Panc1 (cell line): ENCODE measurements around the gene CES5A. TPM values are rescaled to one million over a fixed set of nuclear protein-coding genes. Genes with fewer than 3 reads are reported as not detected.

Experiments used
- ATAC-seq: fragments of 200-7000 bp; cut with Tn5 transposase; 2 replicates; pipeline ENCODE4 v1.9.1; 2020; ENCODE audit warnings: mild to moderate bottlenecking, moderate library complexity
- BruUV-seq: library from RNA; stranded (reverse); fragments of 400-500 nt; replicated peaks from 2 replicates; lab custom pipeline; 2021; lab: Mats Ljungman, UMichigan
- CTCF ChIA-PET: fragments of 300-600 bp; sonication (Branson Sonifier 250); formaldehyde crosslinking; loops from one replicate; lab custom pipeline; 2022; ENCODE audit warnings: antibody characterized with exemption; lab: Charles Lee
- POLR2A ChIA-PET: fragments of 300-600 bp; sonication (Branson Sonifier 250); formaldehyde crosslinking; loops from one replicate; lab custom pipeline; 2022; ENCODE audit warnings: antibody characterized with exemption; lab: Charles Lee
- DNase-seq: peaks from one replicate; pipeline ENCODE4 v3.0.0-alpha.2; 2010; ENCODE audit warnings: low read depth, low spot score
- H3K27ac ChIP-seq: 2 replicates; pipeline ENCODE4 v1.5.1; 2011; ENCODE audit warnings: mild to moderate bottlenecking, low read length, inconsistent platforms
- H3K27me3 ChIP-seq: fragments of 200-500 bp; sonication (Bioruptor generic); 2 replicates; pipeline ENCODE4 v1.6.0; 2014; ENCODE audit warnings: low read length, inconsistent platforms; ENCODE audit not compliant: control insufficient read depth, insufficient read depth
- H3K36me3 ChIP-seq: fragments of 200-500 bp; sonication (Bioruptor generic); 2 replicates; pipeline ENCODE4 v1.5.1; 2014; ENCODE audit warnings: inconsistent platforms, mild to moderate bottlenecking, low read length, moderate library complexity; ENCODE audit not compliant: control insufficient read depth, insufficient read depth
- H3K4me1 ChIP-seq: 2 replicates; pipeline ENCODE4 v1.5.1; 2011; ENCODE audit warnings: inconsistent platforms, mild to moderate bottlenecking, low read length, moderate library complexity; ENCODE audit not compliant: control insufficient read depth, insufficient read depth
- H3K4me3 ChIP-seq, 2 experiments: 2 replicates each; pipeline ENCODE4 v1.5.1; 2011 to 2012; ENCODE audit warnings: low read depth in 2 of 2, low read length in 2 of 2, mild to moderate bottlenecking in 2 of 2, inconsistent platforms in 1 of 2, moderate library complexity in 1 of 2
- H3K9me3 ChIP-seq: fragments of 200-500 bp; sonication (Bioruptor generic); 2 replicates; pipeline ENCODE4 v1.5.1; 2014; ENCODE audit warnings: low read depth, mild to moderate bottlenecking, inconsistent platforms, low read length, moderate library complexity; ENCODE audit not compliant: control insufficient read depth, insufficient read depth
- POLR2AphosphoS5 ChIP-seq: IDR thresholded peaks from 2 replicates; pipeline ENCODE4 v1.6.1; 2012; ENCODE audit warnings: mild to moderate bottlenecking, low read depth, low read length, moderate library complexity
- SIN3A ChIP-seq: IDR thresholded peaks from 2 replicates; pipeline ENCODE4 v1.6.1; 2012; ENCODE audit warnings: low read depth, mild to moderate bottlenecking, low read length, moderate library complexity, borderline replicate concordance; ENCODE audit not compliant: insufficient read depth
- TCF7L2 ChIP-seq: IDR thresholded peaks from 2 replicates; pipeline ENCODE4 v1.6.1; 2011; ENCODE audit warnings: mild to moderate bottlenecking, low read depth, low read length, inconsistent platforms
- in situ Hi-C: cut with HindIII; loops from 2 replicates; pipeline ENCODE4 v1.10.0; 2016; ENCODE audit warnings: low sequenced_read_pairs, low pct_unique_long_range_greater_than_20kb
- intact Hi-C: fragments of 100-400 bp; cut with micrococcal nuclease; formaldehyde crosslinking; loops from one replicate; pipeline ENCODE4 v1.10.0; 2022; ENCODE audit not compliant: unreplicated experiment
- total RNA-seq: library from RNA; stranded (reverse); gene quantifications from one replicate; pipeline ENCODE4 v1.2.1, GENCODE V29; 2021; ENCODE audit not compliant: unreplicated experiment
- TF ChIP-seq, protein P1 (sequence below): fragments of 450-650 bp; IDR thresholded peaks from 2 replicates; pipeline ENCODE4 v1.5.1; 2017; ENCODE audit warnings: mild to moderate bottlenecking
- TF ChIP-seq, protein P2 (sequence below), 2 experiments: IDR thresholded peaks; 2 replicates each; pipeline ENCODE4 v1.6.1; 2011 to 2012; ENCODE audit warnings: low read depth in 2 of 2, control low read depth in 1 of 2, low read length in 1 of 2, mild to moderate bottlenecking in 1 of 2, moderate library complexity in 1 of 2; ENCODE audit not compliant: insufficient read depth in 1 of 2

The CES5A gene
- total RNA-seq, 1 experiment from 2014 or later, result not detected

DNA sequence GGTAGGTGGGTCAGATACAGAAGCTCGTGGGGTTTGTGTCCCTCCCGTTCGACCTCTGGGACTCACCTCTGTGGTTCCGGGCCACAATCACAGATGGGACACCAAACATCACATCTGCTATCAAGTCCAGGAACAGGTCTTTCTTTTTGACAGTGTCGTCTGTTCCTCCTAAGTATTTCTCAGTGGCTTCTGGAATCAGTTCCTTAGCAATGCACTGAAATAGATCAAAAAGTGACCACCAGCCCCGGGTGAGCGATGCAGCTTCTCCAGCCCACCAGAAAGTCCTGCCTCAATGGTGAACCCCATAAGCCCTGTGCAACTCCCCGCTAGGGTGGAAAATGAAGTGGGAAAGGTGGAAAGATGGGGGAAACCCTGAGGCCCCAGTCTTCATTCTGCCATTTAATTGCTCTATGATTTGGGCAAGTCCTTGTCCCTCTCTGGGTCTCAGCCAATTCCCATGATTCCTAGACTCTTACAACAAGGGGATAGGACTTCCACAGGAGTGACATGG lies 64.7 kb downstream of the CES5A start:
- BruUV-seq, result no TSS peak
- intact Hi-C loops (no loop called here), in situ Hi-C loops (no loop called here)
- POLR2A ChIA-PET, result no interaction called here
- no peaks in the 10 kb centered on the region for H3K4me1 ChIP-seq
- no peak overlapping the region for H3K4me3 ChIP-seq
- H3K27me3 ChIP-seq, result no peaks in the 10 kb centered on the region
- H3K36me3 ChIP-seq, result no peaks in the 10 kb centered on the region
- no peak for ATAC-seq
- CTCF ChIA-PET, result no interaction called here
- no peak for DNase-seq
- no peak overlapping the region for H3K27ac ChIP-seq
- no peak for TF ChIP-seq SIN3A
- TF ChIP-seq, protein P1, sequence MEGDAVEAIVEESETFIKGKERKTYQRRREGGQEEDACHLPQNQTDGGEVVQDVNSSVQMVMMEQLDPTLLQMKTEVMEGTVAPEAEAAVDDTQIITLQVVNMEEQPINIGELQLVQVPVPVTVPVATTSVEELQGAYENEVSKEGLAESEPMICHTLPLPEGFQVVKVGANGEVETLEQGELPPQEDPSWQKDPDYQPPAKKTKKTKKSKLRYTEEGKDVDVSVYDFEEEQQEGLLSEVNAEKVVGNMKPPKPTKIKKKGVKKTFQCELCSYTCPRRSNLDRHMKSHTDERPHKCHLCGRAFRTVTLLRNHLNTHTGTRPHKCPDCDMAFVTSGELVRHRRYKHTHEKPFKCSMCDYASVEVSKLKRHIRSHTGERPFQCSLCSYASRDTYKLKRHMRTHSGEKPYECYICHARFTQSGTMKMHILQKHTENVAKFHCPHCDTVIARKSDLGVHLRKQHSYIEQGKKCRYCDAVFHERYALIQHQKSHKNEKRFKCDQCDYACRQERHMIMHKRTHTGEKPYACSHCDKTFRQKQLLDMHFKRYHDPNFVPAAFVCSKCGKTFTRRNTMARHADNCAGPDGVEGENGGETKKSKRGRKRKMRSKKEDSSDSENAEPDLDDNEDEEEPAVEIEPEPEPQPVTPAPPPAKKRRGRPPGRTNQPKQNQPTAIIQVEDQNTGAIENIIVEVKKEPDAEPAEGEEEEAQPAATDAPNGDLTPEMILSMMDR, result no peak
- TF ChIP-seq, protein P2, sequence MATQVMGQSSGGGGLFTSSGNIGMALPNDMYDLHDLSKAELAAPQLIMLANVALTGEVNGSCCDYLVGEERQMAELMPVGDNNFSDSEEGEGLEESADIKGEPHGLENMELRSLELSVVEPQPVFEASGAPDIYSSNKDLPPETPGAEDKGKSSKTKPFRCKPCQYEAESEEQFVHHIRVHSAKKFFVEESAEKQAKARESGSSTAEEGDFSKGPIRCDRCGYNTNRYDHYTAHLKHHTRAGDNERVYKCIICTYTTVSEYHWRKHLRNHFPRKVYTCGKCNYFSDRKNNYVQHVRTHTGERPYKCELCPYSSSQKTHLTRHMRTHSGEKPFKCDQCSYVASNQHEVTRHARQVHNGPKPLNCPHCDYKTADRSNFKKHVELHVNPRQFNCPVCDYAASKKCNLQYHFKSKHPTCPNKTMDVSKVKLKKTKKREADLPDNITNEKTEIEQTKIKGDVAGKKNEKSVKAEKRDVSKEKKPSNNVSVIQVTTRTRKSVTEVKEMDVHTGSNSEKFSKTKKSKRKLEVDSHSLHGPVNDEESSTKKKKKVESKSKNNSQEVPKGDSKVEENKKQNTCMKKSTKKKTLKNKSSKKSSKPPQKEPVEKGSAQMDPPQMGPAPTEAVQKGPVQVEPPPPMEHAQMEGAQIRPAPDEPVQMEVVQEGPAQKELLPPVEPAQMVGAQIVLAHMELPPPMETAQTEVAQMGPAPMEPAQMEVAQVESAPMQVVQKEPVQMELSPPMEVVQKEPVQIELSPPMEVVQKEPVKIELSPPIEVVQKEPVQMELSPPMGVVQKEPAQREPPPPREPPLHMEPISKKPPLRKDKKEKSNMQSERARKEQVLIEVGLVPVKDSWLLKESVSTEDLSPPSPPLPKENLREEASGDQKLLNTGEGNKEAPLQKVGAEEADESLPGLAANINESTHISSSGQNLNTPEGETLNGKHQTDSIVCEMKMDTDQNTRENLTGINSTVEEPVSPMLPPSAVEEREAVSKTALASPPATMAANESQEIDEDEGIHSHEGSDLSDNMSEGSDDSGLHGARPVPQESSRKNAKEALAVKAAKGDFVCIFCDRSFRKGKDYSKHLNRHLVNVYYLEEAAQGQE (IDR thresholded peaks at IDR 0.05; ENCODE audit: insufficient read depth in 1 of 2, low read depth in 2 of 2, low read length in 1 of 2), result no peak
- TF ChIP-seq TCF7L2, result no peak
- no peak for TF ChIP-seq POLR2AphosphoS5
- H3K9me3 ChIP-seq, result no peaks in the 10 kb centered on the region

GRCh38 chr16:55809851-55810250 lies 65.3 kb downstream of the CES5A start:
- Histone ChIP-seq H3K4me3 (no peak overlapping the region), H3K27me3 (no peaks in the 10 kb centered on the region), H3K9me3 (no peaks in the 10 kb centered on the region), H3K36me3 (no peaks in the 10 kb centered on the region), H3K4me1 (no peaks in the 10 kb centered on the region), H3K27ac (no peak overlapping the region)
- no peak for TF ChIP-seq TCF7L2
- TF ChIP-seq, protein P1, result no peak
- no peak for TF ChIP-seq SIN3A
- TF ChIP-seq, protein P2 (IDR thresholded peaks at IDR 0.05; ENCODE audit: insufficient read depth in 1 of 2, low read depth in 2 of 2, low read length in 1 of 2), result no peak
- no peak for TF ChIP-seq POLR2AphosphoS5
- ATAC-seq (0 out of 2 replicates have a peak, but pooled peaks have one; percentile 11), DNase-seq (no peak)
- intact Hi-C loops (no loop called here), in situ Hi-C loops (no loop called here)
- ChIA-PET POLR2A (no interaction called here), CTCF (no interaction called here)
- BruUV-seq, result no TSS peak
